ENCODE results near the gene SYNPO2. TPM values are rescaled to one million over a fixed set of nuclear protein-coding genes. Genes with fewer than 3 reads are reported as not detected.
A peak's percentile ranks its signal among the peaks of the same experiment; 100 is the strongest.

SYNPO2 gene
- total RNA-seq, 1 experiment from 2014 or later: 0.61 TPM

- Mint-ChIP-seq H3K27me3 (ENCODE audit: insufficient read depth, unreplicated experiment) (no peaks in the 10 kb centered on the region), H3K36me3 (ENCODE audit: insufficient read depth, unreplicated experiment) (no peaks in the 10 kb centered on the region), H3K27ac (ENCODE audit: low read depth, unreplicated experiment) (no peak overlapping the region), H3K9me3 (ENCODE audit: unreplicated experiment) (no peaks in the 10 kb centered on the region), H3K4me3 (ENCODE audit: unreplicated experiment) (no peak overlapping the region), H3K4me1 (ENCODE audit: insufficient read depth, unreplicated experiment) (peaks cover 22% of the 10 kb centered on the region)
- DNase-seq (ENCODE audit: unreplicated experiment): no peak
- POLR2A ChIA-PET: interaction anchor here (1.2 to 1.7 kb wide), 2 partner anchors 55 to 314 kb away, joined by 3 to 4 read pairs; no protein-coding TSS in a partner anchor
- no peak for TF ChIP-seq CTCF (IDR thresholded peaks at IDR 0.05; ENCODE audit: unreplicated experiment)
- CTCF ChIA-PET: interaction anchor here (0.9 to 8.1 kb wide), 5 partner anchors 13 to 299 kb away, joined by 5 to 93 read pairs (median 28); no protein-coding TSS in a partner anchor
- no TSS peak for BruUV-seq (replicated peaks)
- intact Hi-C loops (cut with micrococcal nuclease): loop anchor here (10.0 kb wide), 2 partner anchors 119 to 799 kb away; no protein-coding TSS in a partner anchor
Measured at GRCh38 chr4:118985170-118986000, 96.7 kb downstream of the SYNPO2 start.

- no peak for TF ChIP-seq CTCF (IDR thresholded peaks at IDR 0.05; ENCODE audit: unreplicated experiment)
- Mint-ChIP-seq H3K9me3 (ENCODE audit: unreplicated experiment) (no peaks in the 10 kb centered on the region), H3K4me1 (ENCODE audit: insufficient read depth, unreplicated experiment) (peaks cover 25% of the 10 kb centered on the region), H3K27me3 (ENCODE audit: insufficient read depth, unreplicated experiment) (no peaks in the 10 kb centered on the region), H3K27ac (ENCODE audit: low read depth, unreplicated experiment) (peak overlapping the region; percentile 96), H3K36me3 (ENCODE audit: insufficient read depth, unreplicated experiment) (no peaks in the 10 kb centered on the region), H3K4me3 (ENCODE audit: unreplicated experiment) (no peak overlapping the region)
- CTCF ChIA-PET: interaction anchor here (0.6 to 2.8 kb wide), 12 partner anchors 13 to 502 kb away, joined by 3 to 13 read pairs (median 4); partner anchors contain the start of gene USP53
- intact Hi-C loops (cut with micrococcal nuclease): loop anchor here (2.0 to 10.0 kb wide), 4 partner anchors 117 to 797 kb away; partner anchors contain the start of gene USP53
- POLR2A ChIA-PET: interaction anchor here (0.6 to 6.1 kb wide), 11 partner anchors 22 to 312 kb away, joined by 3 to 152 read pairs (median 6); partner anchors contain the start of gene USP53
- DNase-seq (ENCODE audit: unreplicated experiment): no peak
- BruUV-seq (replicated peaks): no TSS peak
Measured at GRCh38 chr4:118987959-118988634, 99.4 kb downstream of the SYNPO2 start.

GRCh38 chr4:118988635-118988972 lies 100.0 kb downstream of the SYNPO2 start:
- intact Hi-C loops (cut with micrococcal nuclease): loop anchor here (2.0 to 10.0 kb wide), 4 partner anchors 116 to 796 kb away; partner anchors contain the start of gene USP53
- ChIA-PET POLR2A (interaction anchor here (0.6 to 6.1 kb wide), 17 partner anchors 9 to 311 kb away, joined by 3 to 152 read pairs (median 4); partner anchors contain the start of gene USP53), CTCF (interaction anchor here (0.6 to 2.8 kb wide), 13 partner anchors 14 to 311 kb away, joined by 3 to 13 read pairs (median 4); partner anchors contain the start of gene USP53)
- Mint-ChIP-seq H3K36me3 (ENCODE audit: insufficient read depth, unreplicated experiment) (no peaks in the 10 kb centered on the region), H3K27me3 (ENCODE audit: insufficient read depth, unreplicated experiment) (no peaks in the 10 kb centered on the region), H3K4me1 (ENCODE audit: insufficient read depth, unreplicated experiment) (peaks cover 25% of the 10 kb centered on the region), H3K4me3 (ENCODE audit: unreplicated experiment) (no peak overlapping the region), H3K9me3 (ENCODE audit: unreplicated experiment) (no peaks in the 10 kb centered on the region), H3K27ac (ENCODE audit: low read depth, unreplicated experiment) (peak overlapping the region; percentile 96)
- no peak for DNase-seq (ENCODE audit: unreplicated experiment)
- TF ChIP-seq CTCF (IDR thresholded peaks at IDR 0.05; ENCODE audit: unreplicated experiment): no peak
- BruUV-seq (replicated peaks): no TSS peak

Data from MCF 10A (cell line).